ENCODE data around the gene PTPN23.

Gene PTPN23

GRCh38 chr3:47398228-47398627 lies 17.4 kb downstream of the PTPN23 start:
- Histone ChIP-seq H3K36me3 (replicated peaks; ENCODE audit: insufficient read depth, low read length) (no peaks in the 10 kb centered on the region), H3K4me3 (ENCODE audit: low read length) (no peak overlapping the region), H4K20me1 (ENCODE audit: insufficient read depth, low read length) (0 out of 2 replicates have a peak, but pooled peaks cover 3% of the 10 kb centered on the region), H3K27me3 (replicated peaks; ENCODE audit: insufficient read depth, low read length) (no peaks in the 10 kb centered on the region), H3K9me2 (replicated peaks; ENCODE audit: insufficient read depth, low read length) (no peaks in the 10 kb centered on the region), H3K9ac (ENCODE audit: low read length) (no peak overlapping the region), H2AFZ (ENCODE audit: low read length) (no peak overlapping the region), H3K9me3 (replicated peaks; ENCODE audit: insufficient read depth, low read length) (no peaks in the 10 kb centered on the region), H3K4me2 (ENCODE audit: low read depth, low read length) (no peak overlapping the region), H3K27ac (ENCODE audit: low read length) (no peak overlapping the region), H3K4me1 (ENCODE audit: low read length) (no peaks in the 10 kb centered on the region), H3K79me2 (ENCODE audit: low read length) (peaks cover 82% of the 10 kb centered on the region), H3F3A (ENCODE audit: insufficient read depth, low read length) (no peaks in the 10 kb centered on the region)
- TF ChIP-seq EZH2phosphoT487 (IDR thresholded peaks at IDR 0.05; ENCODE audit: low read length), result no peak
- TF ChIP-seq CTCF (IDR thresholded peaks at IDR 0.05; ENCODE audit: low read length), result no peak
- no peak for TF ChIP-seq EZH2 (optimal IDR thresholded peaks at IDR 0.05; ENCODE audit: low read depth, low read length)
- DNase-seq, result no peak

DNA sequence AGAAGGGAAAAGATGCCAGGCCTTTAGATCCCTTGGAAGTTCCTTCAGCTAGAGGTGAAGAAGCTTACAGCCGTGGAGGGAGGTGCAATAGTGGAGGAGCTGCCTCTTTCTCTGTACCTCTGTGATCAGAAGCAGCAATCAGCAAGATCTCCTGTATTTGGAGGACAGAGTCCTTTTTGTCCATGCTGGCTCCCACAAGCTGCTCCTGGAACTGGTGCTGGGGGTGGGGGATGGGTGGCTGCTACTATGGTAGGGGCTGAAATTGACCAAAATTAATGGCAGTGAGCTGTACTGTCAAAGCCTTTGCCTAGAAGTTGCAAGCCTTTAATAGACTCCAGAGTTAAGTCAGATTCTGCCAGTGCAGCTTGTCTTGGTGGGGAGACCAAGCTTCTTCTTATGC lies 18.2 kb downstream of the PTPN23 start:
- Histone ChIP-seq H3K9me3 (replicated peaks; ENCODE audit: insufficient read depth, low read length) (no peaks in the 10 kb centered on the region), H3K4me2 (ENCODE audit: low read depth, low read length) (no peak overlapping the region), H3K9me2 (replicated peaks; ENCODE audit: insufficient read depth, low read length) (no peaks in the 10 kb centered on the region), H4K20me1 (ENCODE audit: insufficient read depth, low read length) (0 out of 2 replicates have a peak, but pooled peaks cover 3% of the 10 kb centered on the region), H3K27me3 (replicated peaks; ENCODE audit: insufficient read depth, low read length) (no peaks in the 10 kb centered on the region), H3K4me3 (ENCODE audit: low read length) (no peak overlapping the region), H3K9ac (ENCODE audit: low read length) (no peak overlapping the region), H3K79me2 (ENCODE audit: low read length) (peaks cover 81% of the 10 kb centered on the region), H2AFZ (ENCODE audit: low read length) (no peak overlapping the region), H3K27ac (ENCODE audit: low read length) (no peak overlapping the region), H3K36me3 (replicated peaks; ENCODE audit: insufficient read depth, low read length) (no peaks in the 10 kb centered on the region), H3F3A (ENCODE audit: insufficient read depth, low read length) (no peaks in the 10 kb centered on the region), H3K4me1 (ENCODE audit: low read length) (no peaks in the 10 kb centered on the region)
- no peak for DNase-seq
- TF ChIP-seq EZH2phosphoT487 (IDR thresholded peaks at IDR 0.05; ENCODE audit: low read length) (no peak), CTCF (IDR thresholded peaks at IDR 0.05; ENCODE audit: low read length) (no peak), EZH2 (optimal IDR thresholded peaks at IDR 0.05; ENCODE audit: low read depth, low read length) (no peak)

DNA sequence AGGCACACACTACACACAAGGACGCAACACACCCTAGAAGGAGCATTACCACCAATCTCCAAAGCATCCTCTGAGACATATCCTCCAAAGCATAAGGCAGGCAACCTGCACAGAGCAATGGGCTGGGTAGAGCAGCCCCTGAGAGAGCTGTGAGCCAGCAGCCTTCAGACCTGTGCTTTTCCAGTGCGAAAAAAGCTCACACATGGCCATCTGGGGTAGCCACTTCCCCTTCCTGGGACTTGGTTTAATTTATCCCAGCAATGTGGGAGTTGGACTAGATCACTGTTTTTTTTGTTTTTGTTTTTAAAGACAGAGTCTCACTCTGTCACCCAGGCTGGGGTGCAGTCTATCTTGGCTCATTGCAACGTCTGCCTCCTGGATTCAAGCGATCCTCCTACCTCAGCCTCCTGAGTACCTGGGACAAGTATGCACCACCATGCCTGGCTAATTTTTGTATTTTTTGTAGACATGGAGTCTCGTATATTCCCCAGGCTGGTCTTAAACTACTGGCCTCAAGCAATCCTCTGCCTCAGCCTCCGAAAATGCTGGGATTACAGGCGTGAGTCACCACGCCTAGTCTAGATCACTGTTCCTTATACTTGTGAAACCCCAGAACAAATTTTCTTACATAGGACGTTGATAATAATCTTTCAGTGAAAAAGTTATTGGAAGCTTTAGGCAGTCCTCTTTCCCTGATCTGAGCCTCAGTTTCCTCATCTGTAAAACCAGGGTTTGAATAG lies 18.9 kb downstream of the PTPN23 start:
- H3K4me1 ChIP-seq (ENCODE audit: low read length), result no peaks in the 10 kb centered on the region
- H3K79me2 ChIP-seq (ENCODE audit: low read length), result peaks cover 81% of the 10 kb centered on the region
- H4K20me1 ChIP-seq (ENCODE audit: insufficient read depth, low read length), result 0 out of 2 replicates have a peak, but pooled peaks cover 3% of the 10 kb centered on the region
- no peaks in the 10 kb centered on the region for H3F3A ChIP-seq (ENCODE audit: insufficient read depth, low read length)
- H3K9ac ChIP-seq (ENCODE audit: low read length), result no peak overlapping the region
- no peaks in the 10 kb centered on the region for H3K9me3 ChIP-seq (replicated peaks; ENCODE audit: insufficient read depth, low read length)
- TF ChIP-seq CTCF (IDR thresholded peaks at IDR 0.05; ENCODE audit: low read length) (no peak), EZH2 (optimal IDR thresholded peaks at IDR 0.05; ENCODE audit: low read depth, low read length) (no peak), EZH2phosphoT487 (IDR thresholded peaks at IDR 0.05; ENCODE audit: low read length) (no peak)
- no peaks in the 10 kb centered on the region for H3K9me2 ChIP-seq (replicated peaks; ENCODE audit: insufficient read depth, low read length)
- no peak overlapping the region for H2AFZ ChIP-seq (ENCODE audit: low read length)
- H3K4me3 ChIP-seq (ENCODE audit: low read length), result no peak overlapping the region
- H3K4me2 ChIP-seq (ENCODE audit: low read depth, low read length), result no peak overlapping the region
- no peak overlapping the region for H3K27ac ChIP-seq (ENCODE audit: low read length)
- no peaks in the 10 kb centered on the region for H3K36me3 ChIP-seq (replicated peaks; ENCODE audit: insufficient read depth, low read length)
- H3K27me3 ChIP-seq (replicated peaks; ENCODE audit: insufficient read depth, low read length), result no peaks in the 10 kb centered on the region
- DNase-seq, result no peak
